ENCODE results near the gene ARHGAP29. TPM values are rescaled to one million over a fixed set of nuclear protein-coding genes. Genes with fewer than 3 reads are reported as not detected.

ARHGAP29 gene
- total RNA-seq, 1 donor from 2014 or later, result 35.1 TPM

DNA sequence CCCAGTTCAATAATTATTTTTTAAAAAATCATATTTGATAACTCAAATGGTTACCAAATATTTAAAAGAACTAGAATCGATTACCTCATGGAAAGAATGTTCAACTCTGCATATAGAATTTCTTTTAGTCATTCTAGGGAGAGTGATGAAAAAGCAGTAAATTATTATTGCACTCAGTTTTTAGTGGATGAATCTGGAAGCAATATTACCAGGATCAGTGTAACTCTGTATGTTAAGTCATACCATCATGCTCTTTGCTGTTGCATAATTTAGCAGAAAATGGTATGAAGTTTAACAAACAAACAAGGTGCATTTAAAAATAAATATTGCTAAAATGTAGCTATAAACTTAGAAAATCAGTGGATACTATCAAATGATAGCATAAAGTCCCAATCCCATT lies 46.1 kb upstream of the ARHGAP29 start:
- DNase-seq (ENCODE audit: low spot score in 2 of 2), result no peak
- H3K9me3 ChIP-seq, result no peaks in the 10 kb centered on the region
- TF ChIP-seq, protein P1, sequence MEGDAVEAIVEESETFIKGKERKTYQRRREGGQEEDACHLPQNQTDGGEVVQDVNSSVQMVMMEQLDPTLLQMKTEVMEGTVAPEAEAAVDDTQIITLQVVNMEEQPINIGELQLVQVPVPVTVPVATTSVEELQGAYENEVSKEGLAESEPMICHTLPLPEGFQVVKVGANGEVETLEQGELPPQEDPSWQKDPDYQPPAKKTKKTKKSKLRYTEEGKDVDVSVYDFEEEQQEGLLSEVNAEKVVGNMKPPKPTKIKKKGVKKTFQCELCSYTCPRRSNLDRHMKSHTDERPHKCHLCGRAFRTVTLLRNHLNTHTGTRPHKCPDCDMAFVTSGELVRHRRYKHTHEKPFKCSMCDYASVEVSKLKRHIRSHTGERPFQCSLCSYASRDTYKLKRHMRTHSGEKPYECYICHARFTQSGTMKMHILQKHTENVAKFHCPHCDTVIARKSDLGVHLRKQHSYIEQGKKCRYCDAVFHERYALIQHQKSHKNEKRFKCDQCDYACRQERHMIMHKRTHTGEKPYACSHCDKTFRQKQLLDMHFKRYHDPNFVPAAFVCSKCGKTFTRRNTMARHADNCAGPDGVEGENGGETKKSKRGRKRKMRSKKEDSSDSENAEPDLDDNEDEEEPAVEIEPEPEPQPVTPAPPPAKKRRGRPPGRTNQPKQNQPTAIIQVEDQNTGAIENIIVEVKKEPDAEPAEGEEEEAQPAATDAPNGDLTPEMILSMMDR (IDR thresholded peaks at IDR 0.05), result no peak
- no peaks in the 10 kb centered on the region for H3K4me1 ChIP-seq
- no peak overlapping the region for H3K4me3 ChIP-seq
- intact Hi-C loops (cut with DNase I), result no loop called here
- no peaks in the 10 kb centered on the region for H3K36me3 ChIP-seq
- no peaks in the 10 kb centered on the region for H3K27me3 ChIP-seq
- no peak overlapping the region for H3K27ac ChIP-seq

DNA sequence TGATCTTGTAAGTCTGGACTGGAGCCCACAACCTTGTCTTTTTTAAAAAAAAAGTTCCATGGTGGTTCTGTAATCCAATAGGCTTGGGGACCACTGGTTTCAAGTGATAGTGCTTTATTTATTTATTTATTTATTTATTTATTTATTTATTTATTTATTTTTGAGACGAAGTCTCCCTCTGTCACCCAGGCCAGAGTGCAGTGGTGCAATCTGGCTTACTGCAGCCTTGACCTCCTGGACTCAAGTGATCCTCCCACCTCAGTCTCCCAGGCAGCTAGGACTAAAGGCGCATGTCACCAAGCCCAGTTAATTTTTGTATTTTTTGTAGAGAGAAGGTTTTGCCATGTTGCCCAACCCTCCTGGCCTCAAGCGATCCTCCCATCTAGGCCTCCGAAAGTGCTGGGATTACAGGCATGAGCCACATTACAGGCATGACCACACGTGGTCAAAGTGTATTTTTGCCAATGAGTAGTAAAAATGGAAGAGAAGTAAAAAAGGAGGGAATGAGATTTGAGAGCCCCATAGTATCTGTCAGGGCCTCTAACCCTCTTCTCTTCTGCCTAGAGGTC lies 44.8 kb upstream of the ARHGAP29 start:
- H3K36me3 ChIP-seq, result no peaks in the 10 kb centered on the region
- no peaks in the 10 kb centered on the region for H3K9me3 ChIP-seq
- intact Hi-C loops (cut with DNase I), result no loop called here
- H3K27me3 ChIP-seq, result no peaks in the 10 kb centered on the region
- H3K27ac ChIP-seq, result no peak overlapping the region
- H3K4me3 ChIP-seq, result no peak overlapping the region
- TF ChIP-seq, protein P1 (IDR thresholded peaks at IDR 0.05), result no peak
- no peaks in the 10 kb centered on the region for H3K4me1 ChIP-seq
- no peak for DNase-seq (ENCODE audit: low spot score in 2 of 2)

DNA sequence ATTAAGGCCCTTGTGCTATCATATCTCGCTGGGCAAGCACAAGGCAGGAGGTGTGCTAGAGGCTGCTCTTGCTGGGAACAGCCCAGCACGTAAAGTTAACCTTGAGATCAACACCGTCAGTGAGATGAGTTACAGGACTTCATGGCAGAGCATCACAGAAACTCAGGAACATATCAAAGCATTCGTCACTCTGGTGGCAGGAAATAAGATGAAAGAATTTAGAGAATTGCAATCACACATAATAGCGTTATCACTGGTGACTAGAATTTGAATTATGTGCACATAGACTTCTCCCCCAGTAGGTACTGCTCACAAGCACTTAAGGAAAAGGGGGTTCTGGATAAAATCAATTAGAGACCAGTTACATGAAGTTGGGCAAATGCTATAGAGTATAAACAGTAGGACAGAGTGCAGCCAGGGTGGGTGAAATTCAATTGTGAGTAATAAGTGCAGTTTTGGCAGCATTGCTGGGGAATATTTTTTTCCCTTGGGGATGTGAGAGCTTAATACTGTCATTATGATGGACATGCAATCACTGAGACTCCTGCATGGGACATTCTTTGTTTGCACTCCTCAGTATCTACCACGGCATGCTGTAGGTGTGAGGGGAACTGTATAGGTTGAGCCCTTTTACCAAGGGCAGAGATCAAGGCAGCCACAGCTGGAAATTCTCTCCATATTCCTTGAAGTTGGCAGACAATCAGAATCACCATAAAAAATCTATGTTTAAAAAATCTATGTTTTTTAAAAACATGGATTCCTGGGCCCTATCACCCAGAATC lies 44.2 kb upstream of the ARHGAP29 start:
- H3K9me3 ChIP-seq, result no peaks in the 10 kb centered on the region
- DNase-seq (ENCODE audit: low spot score in 2 of 2), result no peak
- H3K27ac ChIP-seq, result no peak overlapping the region
- intact Hi-C loops (cut with DNase I), result no loop called here
- H3K36me3 ChIP-seq, result no peaks in the 10 kb centered on the region
- H3K4me3 ChIP-seq, result no peak overlapping the region
- TF ChIP-seq, protein P1 (IDR thresholded peaks at IDR 0.05), result no peak
- H3K4me1 ChIP-seq, result peaks cover 0 to under 1% of the 10 kb centered on the region in 2 donors
- no peaks in the 10 kb centered on the region for H3K27me3 ChIP-seq

DNA sequence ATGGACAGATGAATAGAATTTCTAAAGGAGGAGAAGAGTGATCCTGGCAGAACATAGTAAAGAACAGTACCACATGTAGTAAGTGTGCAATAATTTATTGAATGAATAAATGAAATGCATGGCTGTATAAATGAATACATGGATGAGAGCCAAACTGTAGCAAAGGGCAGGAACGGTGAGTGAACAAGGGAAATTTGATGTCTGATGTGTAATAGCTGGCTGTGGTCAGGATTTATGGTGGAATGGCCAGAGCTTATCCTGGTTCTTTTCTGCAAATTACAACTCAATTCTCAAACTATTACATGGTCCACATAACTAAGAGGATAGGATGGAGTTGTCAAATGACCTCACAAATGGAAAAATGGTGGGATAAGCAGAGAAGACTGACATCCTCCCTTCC lies 43.2 kb upstream of the ARHGAP29 start:
- Histone ChIP-seq H3K27ac (no peak overlapping the region), H3K4me3 (no peak overlapping the region), H3K9me3 (no peaks in the 10 kb centered on the region), H3K27me3 (no peaks in the 10 kb centered on the region), H3K4me1 (peaks cover 0 to 3% of the 10 kb centered on the region in 2 donors), H3K36me3 (no peaks in the 10 kb centered on the region)
- TF ChIP-seq, protein P1 (IDR thresholded peaks at IDR 0.05), result no peak
- intact Hi-C loops (cut with DNase I), result no loop called here
- no peak for DNase-seq (ENCODE audit: low spot score in 2 of 2)

DNA sequence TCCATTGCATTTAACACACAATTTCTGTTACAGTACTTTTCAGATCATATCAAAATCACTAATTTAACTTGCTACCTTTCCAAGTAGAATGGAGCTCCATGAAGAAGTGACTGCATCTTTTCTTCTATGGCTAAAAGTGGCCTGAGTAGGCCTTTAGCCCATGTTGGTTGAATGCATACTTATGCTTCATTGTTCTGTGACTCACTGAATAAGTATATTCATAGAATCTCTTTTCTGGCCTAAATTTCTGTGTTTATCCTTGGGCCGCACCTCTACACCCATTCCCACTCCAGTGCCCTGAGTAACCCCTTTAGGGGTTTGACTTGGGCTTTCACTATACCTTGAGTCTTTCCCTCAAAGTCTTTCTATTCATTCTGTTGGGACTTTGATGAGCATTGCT lies 42.1 kb upstream of the ARHGAP29 start:
- Histone ChIP-seq H3K27me3 (no peaks in the 10 kb centered on the region), H3K27ac (no peak overlapping the region), H3K9me3 (no peaks in the 10 kb centered on the region), H3K36me3 (no peaks in the 10 kb centered on the region), H3K4me1 (peaks cover 0 to 3% of the 10 kb centered on the region in 2 donors), H3K4me3 (no peak overlapping the region)
- TF ChIP-seq, protein P1 (IDR thresholded peaks at IDR 0.05), result no peak
- intact Hi-C loops (cut with DNase I), result no loop called here
- DNase-seq (ENCODE audit: low spot score in 2 of 2), result no peak

Measured in ascending aorta (tissue), 2 donors.